Erythroblast (primary cell): ENCODE measurements around the gene GJA3.

Experiments
- DNase-seq, 2 experiments: peaks; one replicate each; lab custom pipeline; 2025; lab: John Stamatoyannopoulos, UW
- GATA1 ChIP-seq: IDR thresholded peaks from 2 replicates; pipeline ENCODE4 v1.6.1; 2011; ENCODE audit warnings: low read depth, mild to moderate bottlenecking, control low read depth, low read length, moderate library complexity
- POLR2A ChIP-seq: IDR thresholded peaks from 2 replicates; pipeline ENCODE4 v1.6.1; 2011; ENCODE audit warnings: mild to moderate bottlenecking, low read length

GJA3 gene

DNA sequence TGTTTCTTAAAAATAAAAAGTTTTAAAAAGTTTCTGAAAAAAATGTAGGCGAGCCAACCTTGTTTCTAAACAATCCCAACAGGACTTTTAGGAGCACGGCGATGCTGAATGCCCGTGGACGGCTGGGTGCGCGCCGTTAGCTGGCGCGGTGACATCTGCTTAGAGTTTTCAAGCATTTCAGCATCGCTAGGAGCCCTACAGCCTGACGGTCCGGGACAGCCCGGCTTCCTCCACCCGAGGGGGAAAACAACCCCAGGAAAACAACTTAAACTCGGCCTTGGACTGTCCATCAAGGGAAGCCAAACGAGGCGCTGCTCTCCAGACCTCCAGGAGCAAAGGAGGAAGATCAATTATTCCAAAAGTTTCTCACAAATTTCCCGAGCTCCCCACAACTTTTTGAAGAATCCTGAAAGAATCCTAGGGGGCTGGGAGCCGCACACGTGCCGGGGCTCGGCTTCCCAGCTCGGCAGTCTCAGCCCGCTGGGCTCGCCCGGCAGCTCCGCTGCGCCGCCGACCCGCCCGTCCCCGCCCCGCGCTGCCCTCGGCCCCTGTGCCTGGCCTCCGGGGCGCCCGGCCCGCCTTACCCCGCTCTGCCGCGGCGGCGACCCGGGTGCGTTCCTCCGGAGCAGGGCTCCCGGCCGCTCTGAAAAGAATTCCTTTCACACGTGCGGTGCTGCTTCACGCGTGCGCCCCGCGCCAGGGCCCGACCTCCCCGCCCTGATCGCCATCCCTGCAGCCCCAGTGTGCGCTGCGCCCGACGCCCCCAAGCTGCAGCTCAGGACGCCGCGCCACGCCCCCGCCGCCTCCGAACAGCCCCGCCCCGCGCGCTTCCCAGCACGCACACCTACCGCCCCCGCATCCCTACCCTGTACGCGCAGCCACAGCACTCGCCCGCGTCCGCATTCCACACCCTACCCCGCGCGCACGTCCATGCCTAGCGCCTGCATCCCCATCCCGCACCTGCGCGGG is at the start of gene GJA3:
GJA3 (minus strand) TSS at position 747 of the 969 bp plus-strand sequence. CDS start 17,764 bp downstream, outside the sequence.
- peak; percentile 26 to 48 for DNase-seq

DNA sequence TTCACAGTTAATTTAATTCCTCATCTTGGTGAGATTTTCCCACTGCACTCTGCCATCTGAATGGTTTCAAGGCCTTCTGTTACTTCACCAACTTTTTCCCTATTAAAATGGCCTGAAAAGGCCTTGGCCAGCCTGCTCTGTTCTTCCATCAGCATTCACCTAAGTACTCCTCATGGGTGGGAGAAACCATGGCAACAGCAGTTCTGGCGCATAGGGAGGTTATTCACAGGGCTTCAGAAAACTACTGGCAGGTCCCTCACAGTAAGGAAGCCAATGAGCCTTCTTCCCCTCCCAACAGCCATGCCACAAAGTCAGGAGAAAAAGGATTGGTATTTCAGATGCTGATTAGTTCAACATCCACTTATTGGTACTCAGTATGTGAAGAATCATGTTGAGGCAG is 49.1 kb upstream of the GJA3 start:
- TF ChIP-seq POLR2A = no peak
- no peak for DNase-seq

More for the DNA sequence above, at the start of gene GJA3:
- TF ChIP-seq GATA1 (no peak), POLR2A (no peak)

DNA sequence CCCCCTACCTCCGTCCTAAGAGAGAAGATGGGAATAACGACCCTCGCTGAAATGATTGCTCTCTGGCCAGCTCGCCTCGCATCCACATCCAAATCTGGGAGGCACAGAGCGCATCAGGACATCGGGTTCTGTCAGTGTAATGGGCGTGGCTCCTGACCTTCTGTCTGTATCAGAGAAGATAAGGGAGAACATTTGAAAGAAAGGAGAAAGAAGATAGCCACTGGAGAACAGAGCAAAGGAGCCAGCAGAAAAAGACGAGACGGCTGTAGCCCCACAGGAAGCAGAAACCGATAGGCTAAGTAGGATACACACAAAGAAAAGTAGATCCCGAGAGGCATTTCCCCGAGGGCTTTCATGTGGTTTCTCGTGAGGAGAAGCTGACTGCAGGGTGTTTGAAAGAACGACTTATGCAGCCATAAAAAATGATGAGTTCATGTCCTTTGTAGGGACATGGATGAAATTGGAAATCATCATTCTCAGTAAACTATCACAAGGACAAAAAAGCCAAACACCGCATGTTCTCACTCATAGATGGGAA is 45.9 kb upstream of the GJA3 start:
- no peak for TF ChIP-seq GATA1
- no peak for TF ChIP-seq POLR2A
- peak; percentile 31 to 74 for DNase-seq

DNA sequence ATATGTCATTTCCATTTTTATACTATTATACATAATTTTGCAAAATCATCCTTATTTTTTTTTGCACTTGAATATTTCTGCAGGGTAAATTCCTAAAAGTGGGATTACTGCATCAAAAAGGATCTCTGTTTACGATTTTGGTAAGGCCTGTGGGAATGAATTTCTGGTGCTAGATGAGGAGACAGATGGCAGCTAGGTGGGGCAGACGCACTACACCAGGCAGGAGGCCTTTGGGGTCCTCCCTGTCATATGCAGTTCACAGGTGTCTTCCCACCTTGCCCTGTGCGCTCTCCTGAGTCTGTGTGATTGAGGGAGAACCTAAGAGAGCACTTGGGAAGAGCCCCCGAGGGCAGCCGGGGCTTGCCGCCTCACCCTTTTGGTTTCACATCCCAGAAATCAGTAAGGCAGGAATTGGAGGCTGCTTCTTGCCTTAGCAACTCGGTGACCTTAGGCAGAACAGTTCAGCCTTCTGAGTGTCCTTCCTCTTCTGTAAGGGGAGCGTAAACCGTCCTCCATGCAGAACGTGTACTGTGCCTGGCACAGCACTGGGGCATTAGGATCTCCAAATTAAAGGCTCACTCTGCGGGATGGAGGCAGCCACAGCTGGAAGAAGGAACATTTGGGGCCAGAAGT is 45.3 kb upstream of the GJA3 start:
- no peak for DNase-seq
- TF ChIP-seq GATA1 = no peak
- no peak for TF ChIP-seq POLR2A

DNA sequence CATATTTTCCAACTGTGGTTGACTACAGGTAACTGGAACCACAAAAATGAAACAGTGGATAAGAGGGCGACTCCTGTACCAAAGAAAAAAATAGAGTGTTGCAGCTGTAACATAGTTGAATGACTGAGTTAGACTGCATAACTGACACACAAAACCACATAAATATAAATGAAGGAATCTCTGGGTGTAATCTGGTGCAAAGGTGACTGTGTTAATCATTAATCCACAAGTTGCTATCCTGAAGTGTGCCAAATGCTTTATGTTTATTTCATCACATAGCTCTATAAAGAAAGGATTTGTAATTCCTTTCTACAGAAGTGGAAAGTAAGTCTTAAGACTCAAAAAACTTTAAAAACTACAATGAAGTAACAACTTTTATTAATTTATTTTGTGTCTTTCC is 37.9 kb upstream of the GJA3 start:
- no peak for TF ChIP-seq POLR2A
- no peak for TF ChIP-seq GATA1

DNA sequence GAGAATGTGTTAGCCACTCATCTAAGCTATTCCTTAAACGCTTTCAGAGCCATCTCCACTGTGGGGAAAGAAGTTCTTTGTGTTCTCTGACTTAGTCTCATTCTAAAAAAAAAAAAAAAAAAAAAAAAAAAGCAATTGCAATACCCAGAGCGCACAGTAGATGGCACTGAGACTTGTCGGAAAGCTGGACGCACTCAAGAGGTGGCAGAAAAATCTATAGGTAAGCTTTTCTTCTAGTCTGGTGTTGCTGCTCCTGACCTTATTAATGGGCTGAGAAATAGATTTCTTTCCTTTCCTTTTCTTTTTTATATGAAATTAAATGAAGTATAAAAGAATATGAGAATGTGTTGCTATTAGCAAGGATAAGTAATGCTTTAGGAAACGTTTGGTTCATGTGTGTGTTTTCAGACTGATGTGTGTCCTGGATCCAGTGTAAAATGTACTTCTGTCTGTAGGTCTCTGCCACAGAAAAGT is 36.5 kb upstream of the GJA3 start:
- TF ChIP-seq POLR2A (no peak), GATA1 (no peak)
- peak; percentile 43 to 62 for DNase-seq

More for the DNA sequence above, 37.9 kb upstream of the GJA3 start:
- DNase-seq = no peak

DNA sequence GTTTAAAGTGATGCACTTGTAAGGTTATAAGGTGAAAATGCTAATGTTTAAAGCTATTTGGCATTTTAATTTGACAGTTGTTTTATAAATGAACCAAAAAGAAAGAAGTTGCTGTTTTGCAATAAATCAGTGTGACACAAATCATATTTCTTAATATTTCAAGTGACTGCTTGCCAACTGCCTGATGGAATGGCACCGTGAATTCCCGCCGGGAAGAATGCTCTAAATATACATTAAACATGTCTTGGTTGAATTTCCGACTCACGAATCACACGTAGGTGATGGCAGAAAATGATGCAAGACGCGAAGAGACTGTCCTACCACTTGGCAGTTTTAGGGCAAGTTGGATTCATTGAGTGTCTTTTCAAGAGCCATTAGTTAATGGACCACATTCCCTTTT is 34.9 kb upstream of the GJA3 start:
- TF ChIP-seq POLR2A (no peak), GATA1 (no peak)

DNA sequence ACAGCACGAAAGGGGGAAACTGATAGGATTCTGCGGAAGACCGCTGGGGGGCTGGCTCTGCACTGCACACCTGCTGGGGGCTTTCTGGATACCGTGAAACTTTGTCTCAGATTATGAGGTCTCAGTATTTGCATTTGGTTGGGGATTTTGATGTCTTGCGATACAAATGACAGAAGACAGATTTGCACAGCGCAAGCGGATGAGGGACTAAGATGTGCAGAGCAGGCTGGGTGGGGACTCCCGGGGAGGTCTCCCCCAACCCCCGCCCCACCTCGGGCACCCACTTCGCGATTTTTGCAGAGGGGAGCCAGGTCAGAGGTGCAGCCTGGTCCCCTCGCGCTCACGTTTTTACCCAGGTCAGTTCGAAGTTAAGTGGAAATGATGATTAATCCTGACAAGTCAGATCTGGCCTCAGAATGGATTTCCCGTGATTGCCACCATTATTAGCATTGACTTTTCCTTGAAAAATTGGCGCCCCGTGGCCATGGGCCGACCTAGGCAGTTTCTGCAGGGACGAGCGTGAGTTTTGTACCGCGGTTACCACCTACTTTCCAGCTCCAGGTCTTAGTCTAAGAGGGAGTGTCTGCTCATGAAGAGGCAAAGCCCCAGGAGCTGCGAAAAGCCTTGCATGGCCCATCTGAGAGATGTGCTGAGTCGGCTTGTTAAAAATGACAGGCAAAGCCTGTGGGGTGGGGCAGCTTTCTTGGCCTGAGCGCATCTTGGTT is 33.2 kb upstream of the GJA3 start:
- no peak for DNase-seq
- TF ChIP-seq POLR2A = no peak
- no peak for TF ChIP-seq GATA1

More for the DNA sequence above, 34.9 kb upstream of the GJA3 start:
- DNase-seq = no peak

DNA sequence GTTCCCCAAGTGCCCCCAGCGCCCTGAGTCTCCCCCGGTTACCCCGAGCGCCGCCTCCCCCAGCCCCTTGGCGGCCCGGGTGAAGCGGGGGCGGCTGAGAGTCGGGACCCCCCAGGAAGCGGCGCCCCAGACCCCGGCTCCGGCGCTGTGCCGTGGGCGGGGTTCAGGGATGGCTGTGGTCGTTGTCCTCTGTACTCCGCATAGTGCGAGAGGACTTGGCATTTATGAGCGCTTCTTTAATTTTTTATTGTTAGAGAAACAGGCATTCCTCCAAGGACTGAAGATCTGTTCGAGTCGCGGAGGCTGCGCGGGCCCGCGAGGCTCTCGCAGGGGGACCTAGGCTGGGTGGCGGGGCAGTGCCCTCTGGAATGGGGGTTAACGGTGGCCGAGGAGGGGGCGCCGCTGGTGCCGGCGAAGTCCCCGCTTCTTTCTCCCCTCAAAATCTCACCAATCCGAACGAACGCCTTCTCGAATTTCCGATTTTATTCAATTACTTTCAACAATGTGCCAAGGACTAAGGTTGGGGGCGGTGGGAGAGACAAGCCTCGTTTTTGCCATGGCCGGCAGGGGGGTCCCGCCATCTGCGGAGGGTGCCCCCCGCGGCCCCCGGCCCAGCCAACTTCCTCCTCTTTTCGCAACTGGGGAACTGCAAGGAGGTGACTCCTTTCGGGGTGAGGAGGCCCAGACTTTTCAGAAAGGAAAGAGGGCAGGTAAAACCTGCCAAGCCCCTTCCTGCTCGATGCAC is 32.5 kb upstream of the GJA3 start:
- no peak for DNase-seq
- TF ChIP-seq GATA1 = no peak
- no peak for TF ChIP-seq POLR2A

DNA sequence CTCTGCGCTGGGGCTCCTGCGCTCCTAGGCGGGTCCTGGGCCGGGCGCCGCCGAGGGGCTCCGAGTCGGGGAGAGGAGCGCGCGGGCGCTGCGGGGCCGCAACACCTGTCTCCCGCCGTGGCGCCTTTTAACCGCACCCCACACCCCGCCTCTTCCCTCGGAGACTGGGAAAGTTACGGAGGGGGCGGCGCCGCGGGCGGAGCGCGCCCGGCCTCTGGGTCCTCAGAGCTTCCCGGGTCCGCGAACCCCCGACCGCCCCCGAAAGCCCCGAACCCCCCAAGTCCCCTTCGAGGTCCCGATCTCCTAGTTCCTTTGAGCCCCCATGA is 31.9 kb upstream of the GJA3 start, which contains the start of gene GJB2:
GJB2 (minus strand) TSS at position 103 of the 326 bp plus-strand sequence. CDS start 3,357 bp downstream, outside the sequence.
- DNase-seq = no peak
- TF ChIP-seq GATA1 (no peak), POLR2A (no peak)

DNA sequence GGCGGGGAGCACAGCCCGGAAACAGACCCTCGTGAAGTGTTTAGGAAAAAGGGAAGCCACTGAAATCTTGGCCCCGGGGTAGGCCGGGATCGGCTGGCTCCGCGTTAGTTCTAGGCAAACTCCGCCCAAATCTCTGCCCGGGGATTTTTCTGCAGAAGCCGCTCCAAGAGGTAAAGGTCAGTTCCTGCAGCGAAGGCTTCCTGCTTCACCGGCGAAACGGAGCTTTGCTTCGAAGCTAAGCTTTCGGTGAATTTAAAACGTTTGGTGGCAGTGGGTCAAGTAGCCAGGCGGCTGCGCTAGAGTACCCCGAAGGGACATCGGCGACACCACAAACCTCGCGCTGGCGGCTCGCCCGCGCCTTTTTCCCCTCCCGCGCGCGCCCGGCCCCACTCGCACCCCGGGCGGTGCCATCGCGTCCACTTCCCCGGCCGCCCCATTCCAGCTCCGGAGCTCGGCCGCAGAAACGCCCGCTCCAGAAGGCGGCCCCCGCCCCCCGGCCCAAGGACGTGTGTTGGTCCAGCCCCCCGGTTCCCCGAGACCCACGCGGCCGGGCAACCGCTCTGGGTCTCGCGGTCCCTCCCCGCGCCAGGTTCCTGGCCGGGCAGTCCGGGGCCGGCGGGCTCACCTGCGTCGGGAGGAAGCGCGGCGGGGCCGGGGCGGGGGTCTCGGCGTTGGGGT is 31.4 kb upstream of the GJA3 start:
- peak in 1 of 2 experiments; percentile 6 for DNase-seq
- no peak for TF ChIP-seq GATA1
- no peak for TF ChIP-seq POLR2A
